ENCODE data around the gene ACSS3. TPM values are rescaled to one million over a fixed set of nuclear protein-coding genes. Genes with fewer than 3 reads are reported as not detected.

The ACSS3 gene
- total and polyA plus RNA-seq, 2 of the 8 experiments (the other 6 are each of a cell fraction or from before 2014, with no cell fraction given), result 14.4 to 24.0 TPM

DNA sequence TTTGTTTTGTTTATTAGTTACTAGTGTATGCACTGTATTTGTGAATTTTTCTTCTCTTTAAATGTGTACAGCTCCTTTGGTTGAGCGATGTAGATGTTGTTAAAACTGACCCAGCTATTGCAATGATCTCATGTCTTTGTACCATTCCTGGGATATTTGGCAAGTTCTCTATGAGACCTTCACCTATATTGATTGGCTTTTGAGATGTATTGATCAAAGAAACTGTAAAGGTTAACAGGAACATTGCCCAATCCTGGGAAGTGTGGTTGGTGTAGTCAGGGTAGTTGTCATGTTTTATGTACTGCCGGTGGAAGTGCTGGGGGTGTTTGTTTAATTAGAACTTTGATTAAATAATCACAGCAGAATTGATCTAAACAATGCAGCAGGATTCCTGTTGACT lies 43.1 kb downstream of the ACSS3 start:
- no peak overlapping the region for H2BK120ac ChIP-seq (replicated peaks; ENCODE audit: low read depth, low read length)
- POLR2A ChIA-PET (ENCODE audit: partially characterized antibody), result no interaction called here
- no peak overlapping the region for H4K91ac ChIP-seq (replicated peaks; ENCODE audit: insufficient read length, low read length)
- no peak overlapping the region for H3K18ac ChIP-seq (ENCODE audit: extremely low read depth, low read length)
- H3K4ac ChIP-seq (replicated peaks; ENCODE audit: insufficient read length, low read depth, low read length), result no peak overlapping the region
- H3K79me1 ChIP-seq (ENCODE audit: low read depth, low read length), result no peaks in the 10 kb centered on the region
- no peak overlapping the region for H3K4me3 ChIP-seq (ENCODE audit: extremely low read depth in 1 of 4, insufficient read depth in 2 of 4, low read depth in 3 of 4, low read length in 4 of 4)
- no peak overlapping the region for H3K27ac ChIP-seq (ENCODE audit: low read depth, low read length)
- no peak overlapping the region for H2BK15ac ChIP-seq (ENCODE audit: low read length)
- DNase-seq (ENCODE audit: low read depth in 1 of 2, low spot score in 2 of 2), result no peak
- H3K27me3 ChIP-seq (replicated peaks in 1 of 4; ENCODE audit: control insufficient read depth in 3 of 4, extremely low read depth in 1 of 4, insufficient read depth in 3 of 4, low read length in 3 of 4), result peaks cover 0 to 1% (median 0%) of the 10 kb centered on the region in 4 experiments; a peak in 1 of 7 replicates
- no peaks in the 10 kb centered on the region for H3K4me1 ChIP-seq (replicated peaks in 1 of 4; ENCODE audit: control insufficient read depth in 3 of 4, insufficient read depth in 4 of 4, low read length in 3 of 4)
- peaks cover 3 to 4% of the 10 kb centered on the region in 2 experiments; a peak in 2 of 4 replicates for H3K9me3 ChIP-seq (ENCODE audit: insufficient read depth in 2 of 2, low read depth in 1 of 2, low read length in 1 of 2)
- H3K4me2 ChIP-seq (ENCODE audit: insufficient read depth in 1 of 2, low read depth in 2 of 2, low read length in 2 of 2), result no peak overlapping the region
- no peak for FAIRE-seq
- no peak overlapping the region for H3K14ac ChIP-seq (ENCODE audit: insufficient read length)
- H2AFZ ChIP-seq (ENCODE audit: low read length), result no peak overlapping the region
- H2BK20ac ChIP-seq (ENCODE audit: low read length), result no peak overlapping the region
- no peak overlapping the region for H2BK5ac ChIP-seq (ENCODE audit: low read depth, low read length)
- no peaks in the 10 kb centered on the region; the same call in 1 of the 2 replicates for H3K23me2 ChIP-seq (ENCODE audit: low read depth, low read length)
- H2BK12ac ChIP-seq (ENCODE audit: low read depth, low read length), result no peak overlapping the region
- H4K8ac ChIP-seq (ENCODE audit: extremely low read depth, insufficient read depth, low read length), result no peak overlapping the region
- no peak overlapping the region for H2AK5ac ChIP-seq (ENCODE audit: low read depth, low read length)
- CTCF ChIA-PET (ENCODE audit: partially characterized antibody), result interaction anchor here (1.0 to 1.5 kb wide), 3 partner anchors 8 to 15 kb away, joined by 3 to 6 read pairs (median 3); no protein-coding TSS in a partner anchor
- no peaks in the 10 kb centered on the region for H3K79me2 ChIP-seq (ENCODE audit: control insufficient read depth in 1 of 2, insufficient read depth in 2 of 2, low read length in 2 of 2)
- no peak overlapping the region for H4K5ac ChIP-seq (ENCODE audit: insufficient read length, low read depth, low read length)
- H3K23ac ChIP-seq (ENCODE audit: insufficient read length), result no peak overlapping the region
- H3K56ac ChIP-seq (replicated peaks; ENCODE audit: insufficient read length, low read depth, low read length), result no peak overlapping the region
- 76% methylated on average over 2 of the region's 2 CpGs; no CpG with 5 or more reads in 1 of the 2 experiments for WGBS, 2 experiments (ENCODE audit: extremely low coverage in 1 of 2, insufficient coverage in 1 of 2, insufficient read length in 1 of 2, insufficient replicate concordance in 2 of 2, low coverage in 1 of 2, low lambda C conversion rate in 2 of 2, missing lambda C conversion rate in 1 of 2)
- no peaks in the 10 kb centered on the region for H4K20me1 ChIP-seq (replicated peaks in 1 of 2; ENCODE audit: control insufficient read depth in 1 of 2, insufficient read depth in 2 of 2, low read length in 2 of 2)
- H3K9ac ChIP-seq (replicated peaks in 1 of 4; ENCODE audit: extremely low read depth in 1 of 4, low read depth in 3 of 4, low read length in 3 of 4), result no peak overlapping the region
- H3K36me3 ChIP-seq (ENCODE audit: control insufficient read depth in 2 of 4, insufficient read depth in 4 of 4, low read length in 3 of 4), result peaks cover 0 to 10% (median 4%) of the 10 kb centered on the region in 4 experiments; a peak in 3 of 8 replicates
- TF ChIP-seq TEAD4 (IDR thresholded peaks at IDR 0.05; ENCODE audit: low read depth, low read length) (no peak), BRCA1 (IDR thresholded peaks at IDR 0.05; ENCODE audit: low read depth, low read length) (no peak), CTBP2 (IDR thresholded peaks at IDR 0.05; ENCODE audit: borderline replicate concordance, insufficient read depth, insufficient read length, low read length) (no peak), CTCF (IDR thresholded peaks at IDR 0.05; ENCODE audit: control extremely low read depth in 1 of 3, insufficient read depth in 1 of 3, low read depth in 1 of 3, low read length in 3 of 3) (no peak), HDAC2 (IDR thresholded peaks at IDR 0.05; ENCODE audit: borderline replicate concordance in 1 of 2, low read depth in 2 of 2, low read length in 2 of 2) (no peak), SIRT6 (IDR thresholded peaks at IDR 0.05; ENCODE audit: low read length) (no peak), USF2 (IDR thresholded peaks at IDR 0.05; ENCODE audit: low read length) (no peak), PHF8 (conservative IDR thresholded peaks at IDR 0.05; ENCODE audit: low read depth, low read length) (no peak), CEBPB (IDR thresholded peaks at IDR 0.05; ENCODE audit: low read depth, low read length) (no peak), SP4 (IDR thresholded peaks at IDR 0.05; ENCODE audit: low read length) (no peak)

Measured in H1 (cell line).